HEK293T (cell line): ENCODE results near the gene AKR1C3.
"Not testable (repeated sequence)": the region's sequence is repeated elsewhere in the genome, so short reads cannot be mapped to it uniquely, and the experiment has no call there.

Source experiments
- CTCF ChIA-PET: fragments of 350-600 bp; formaldehyde crosslinking; extraction: SDS; loops from one replicate; lab custom pipeline; 2021; ENCODE audit warnings: antibody characterized with exemption, inconsistent platforms; lab: Yijun Ruan, JAX
- POLR2A ChIA-PET: fragments of 350-600 bp; formaldehyde crosslinking; extraction: SDS; loops from one replicate; lab custom pipeline; 2020; ENCODE audit warnings: antibody characterized with exemption, inconsistent platforms; lab: Yijun Ruan, JAX
- DNase-seq: peaks from one replicate; pipeline ENCODE4 v3.0.0; 2012; ENCODE audit warnings: mixed read lengths; ENCODE audit errors: extremely low spot score
- ARNT ChIP-seq: fragments of 450-650 bp; IDR thresholded peaks from 2 replicates; pipeline ENCODE4 v1.6.1; 2017; ENCODE audit warnings: mild to moderate bottlenecking
- BHLHE40 ChIP-seq: fragments of 450-650 bp; IDR thresholded peaks from 2 replicates; pipeline ENCODE4 v1.6.1; 2016; ENCODE audit warnings: mild to moderate bottlenecking, moderate library complexity, borderline replicate concordance
- CTBP1 ChIP-seq: fragments of 450-650 bp; IDR thresholded peaks from 2 replicates; pipeline ENCODE4 v1.6.1; 2016; ENCODE audit warnings: borderline replicate concordance
- ELF4 ChIP-seq: fragments of 450-650 bp; IDR thresholded peaks from 2 replicates; pipeline ENCODE4 v1.6.1; 2017; ENCODE audit warnings: antibody characterized with exemption
- FOXA1 ChIP-seq: fragments of 450-650 bp; IDR thresholded peaks from 2 replicates; pipeline ENCODE4 v1.6.1; 2016; ENCODE audit warnings: mild to moderate bottlenecking
- FOXK2 ChIP-seq: fragments of 450-650 bp; IDR thresholded peaks from 2 replicates; pipeline ENCODE4 v1.6.1; 2016; ENCODE audit warnings: mild to moderate bottlenecking
- FOXM1 ChIP-seq: fragments of 450-650 bp; IDR thresholded peaks from 2 replicates; pipeline ENCODE4 v1.6.1; 2017; ENCODE audit warnings: mild to moderate bottlenecking, borderline replicate concordance
- HDGF ChIP-seq: fragments of 450-650 bp; IDR thresholded peaks from 2 replicates; pipeline ENCODE4 v1.6.1; 2017; ENCODE audit warnings: antibody characterized with exemption, borderline replicate concordance
- L3MBTL2 ChIP-seq: fragments of 450-650 bp; conservative IDR thresholded peaks from 2 replicates; pipeline ENCODE4 v1.6.1; 2016; ENCODE audit warnings: mild to moderate bottlenecking
- LEF1 ChIP-seq: fragments of 450-650 bp; IDR thresholded peaks from 2 replicates; pipeline ENCODE4 v1.6.1; 2017; ENCODE audit warnings: mild to moderate bottlenecking, borderline replicate concordance
- NFRKB ChIP-seq: fragments of 450-650 bp; IDR thresholded peaks from 2 replicates; pipeline ENCODE4 v1.6.1; 2016; ENCODE audit warnings: mild to moderate bottlenecking, moderate library complexity
- PKNOX1 ChIP-seq: fragments of 450-650 bp; IDR thresholded peaks from 2 replicates; pipeline ENCODE4 v1.6.1; 2016
- SP1 ChIP-seq: fragments of 450-650 bp; IDR thresholded peaks from 2 replicates; pipeline ENCODE4 v1.6.1; 2017
- SUZ12 ChIP-seq: fragments of 450-650 bp; IDR thresholded peaks from 2 replicates; pipeline ENCODE4 v1.6.1; 2016; ENCODE audit warnings: mild to moderate bottlenecking
- TARDBP ChIP-seq: fragments of 450-650 bp; IDR thresholded peaks from 2 replicates; pipeline ENCODE4 v1.6.1; 2016
- ZNF384 ChIP-seq: fragments of 450-650 bp; IDR thresholded peaks from 2 replicates; pipeline ENCODE4 v1.6.1; 2016

Gene AKR1C3

GRCh38 chr10:5123886-5124285 lies 29.7 kb downstream of the AKR1C3 start:
- CTCF ChIA-PET = no interaction called here
- POLR2A ChIA-PET = no interaction called here
- no peak for TF ChIP-seq L3MBTL2
- no peak for TF ChIP-seq TARDBP
- TF ChIP-seq HDGF = no peak
- TF ChIP-seq FOXA1 = no peak
- no peak for TF ChIP-seq NFRKB
- TF ChIP-seq SUZ12 = no peak
- no peak for TF ChIP-seq ARNT
- no peak for TF ChIP-seq ELF4
- no peak for TF ChIP-seq FOXM1
- no peak for TF ChIP-seq CTBP1
- no peak for TF ChIP-seq BHLHE40
- no peak for TF ChIP-seq PKNOX1
- TF ChIP-seq FOXK2 = no peak
- TF ChIP-seq ZNF384 = no peak
- no peak for TF ChIP-seq LEF1
- TF ChIP-seq SP1 = no peak
- no peak for DNase-seq

- DNase-seq = no peak
- TF ChIP-seq FOXM1 (no peak), BHLHE40 (no peak), ARNT (no peak), HDGF (no peak), CTBP1 (no peak), L3MBTL2 (no peak), SUZ12 (no peak), FOXK2 (no peak), PKNOX1 (no peak), SP1 (no peak), ZNF384 (no peak), ELF4 (no peak), FOXA1 (no peak), NFRKB (no peak), LEF1 (no peak)
- POLR2A ChIA-PET = no interaction called here
- CTCF ChIA-PET = no interaction called here
Observed at GRCh38 chr10:5125315-5126044, 31.3 kb downstream of the AKR1C3 start.

GRCh38 chr10:5135581-5135980 lies 41.4 kb downstream of the AKR1C3 start:
- no peak for TF ChIP-seq L3MBTL2
- TF ChIP-seq FOXK2 = no peak
- TF ChIP-seq FOXM1 = no peak
- TF ChIP-seq TARDBP = no peak
- TF ChIP-seq NFRKB = no peak
- no peak for TF ChIP-seq ARNT
- TF ChIP-seq BHLHE40 = no peak
- no peak for TF ChIP-seq FOXA1
- TF ChIP-seq CTBP1 = no peak
- TF ChIP-seq SUZ12 = no peak
- ChIA-PET CTCF (no interaction called here), POLR2A (no interaction called here)
- DNase-seq = no peak

GRCh38 chr10:5136468-5137087 lies 42.4 kb downstream of the AKR1C3 start:
- POLR2A ChIA-PET = no interaction called here

GRCh38 chr10:5137699-5138098 lies 43.5 kb downstream of the AKR1C3 start:
- DNase-seq, CTCF ChIA-PET, POLR2A ChIA-PET: not testable (repeated sequence)

More at GRCh38 chr10:5136468-5137087, 42.4 kb downstream of the AKR1C3 start:
- TF ChIP-seq CTBP1 (no peak), ELF4 (no peak), ARNT (no peak), FOXM1 (no peak), TARDBP (no peak), PKNOX1 (no peak), HDGF (no peak), ZNF384 (no peak), SUZ12 (no peak), LEF1 (no peak), FOXA1 (no peak)
- no peak for DNase-seq
- CTCF ChIA-PET = no interaction called here

- CTCF ChIA-PET = no interaction called here
- no peak for DNase-seq
- POLR2A ChIA-PET = no interaction called here
- TF ChIP-seq L3MBTL2 = no peak
- TF ChIP-seq TARDBP = no peak
- TF ChIP-seq HDGF = no peak
- no peak for TF ChIP-seq FOXM1
- no peak for TF ChIP-seq ZNF384
- TF ChIP-seq FOXK2 = no peak
- no peak for TF ChIP-seq ELF4
- no peak for TF ChIP-seq CTBP1
- no peak for TF ChIP-seq NFRKB
- TF ChIP-seq ARNT = no peak
- no peak for TF ChIP-seq FOXA1
- TF ChIP-seq SP1 = no peak
- TF ChIP-seq LEF1 = no peak
- no peak for TF ChIP-seq PKNOX1
- TF ChIP-seq BHLHE40 = no peak
- TF ChIP-seq SUZ12 = no peak
Observed at GRCh38 chr10:5142199-5142598, 48.0 kb downstream of the AKR1C3 start.
